Activated CD4-positive, CD25-positive, alpha-beta regulatory T cell treated with anti-CD3 and anti-CD28 coated beads, Interleukin-2, amount 50 U/mL, for 72 hours (primary cell): Measurements from ENCODE around the gene PARL.
"Not testable (repeated sequence)": the region's sequence is repeated elsewhere in the genome, so short reads cannot be mapped to it uniquely, and the experiment has no call there.

Experiments used
- DNase-seq: peaks from one replicate; pipeline ENCODE4 v3.0.0; 2021

Gene PARL

GRCh38 chr3:183814240-183814639, 70.4 kb downstream of the PARL start:
- DNase-seq: no peak

DNA sequence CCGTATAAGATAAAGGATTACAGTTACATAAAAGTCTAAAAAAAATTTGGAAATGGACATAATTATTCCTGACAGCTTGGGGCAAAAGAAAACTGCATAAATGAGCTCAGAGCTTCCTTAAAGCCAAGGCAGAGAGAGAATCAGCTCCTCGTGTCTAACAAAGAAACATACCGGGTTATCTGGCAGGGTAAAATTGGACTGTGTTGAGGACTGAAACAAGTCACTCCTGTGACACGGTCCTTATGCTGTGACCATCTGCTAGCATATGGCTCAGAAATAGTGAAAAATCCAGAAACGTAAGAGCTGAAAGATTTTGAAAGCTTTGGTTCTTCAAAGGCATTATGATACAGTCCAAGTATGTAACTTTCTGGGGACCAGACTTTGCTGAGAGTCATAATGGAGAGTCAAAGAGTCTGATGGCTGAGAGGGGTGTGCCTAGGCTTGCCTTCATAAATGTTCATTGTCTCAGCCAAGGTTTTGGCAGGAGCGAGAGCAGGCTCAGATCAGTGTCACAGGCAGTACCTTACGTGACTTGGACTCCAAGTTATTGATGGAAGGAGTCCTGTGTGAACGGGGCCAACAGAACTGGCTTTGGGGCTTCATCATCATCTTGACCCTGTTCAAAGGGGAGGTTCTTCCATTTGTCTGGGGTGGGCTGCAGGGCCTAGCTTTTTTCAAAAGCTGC, 71.8 kb downstream of the PARL start:
- DNase-seq: no peak

DNA sequence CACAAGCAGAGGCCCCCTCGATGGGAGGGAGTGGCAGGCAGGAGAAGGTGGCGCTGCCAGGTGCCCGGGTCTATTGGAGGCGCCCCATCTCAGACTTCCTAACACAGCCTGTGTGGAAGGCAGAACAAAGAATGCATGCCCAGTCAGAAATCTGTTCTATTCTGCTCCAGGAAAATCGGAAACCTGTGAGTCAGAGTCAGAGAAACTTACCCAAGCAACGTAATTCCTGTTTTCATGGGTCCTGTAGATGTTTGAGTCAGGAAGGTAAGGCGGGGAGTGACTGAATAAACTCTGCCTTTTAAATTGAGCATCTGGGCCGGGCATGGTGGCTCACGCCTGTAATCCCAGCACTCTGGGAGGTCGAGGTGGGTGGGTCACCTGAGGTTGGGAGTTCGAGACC, 73.0 kb downstream of the PARL start:
- no peak for DNase-seq

DNA sequence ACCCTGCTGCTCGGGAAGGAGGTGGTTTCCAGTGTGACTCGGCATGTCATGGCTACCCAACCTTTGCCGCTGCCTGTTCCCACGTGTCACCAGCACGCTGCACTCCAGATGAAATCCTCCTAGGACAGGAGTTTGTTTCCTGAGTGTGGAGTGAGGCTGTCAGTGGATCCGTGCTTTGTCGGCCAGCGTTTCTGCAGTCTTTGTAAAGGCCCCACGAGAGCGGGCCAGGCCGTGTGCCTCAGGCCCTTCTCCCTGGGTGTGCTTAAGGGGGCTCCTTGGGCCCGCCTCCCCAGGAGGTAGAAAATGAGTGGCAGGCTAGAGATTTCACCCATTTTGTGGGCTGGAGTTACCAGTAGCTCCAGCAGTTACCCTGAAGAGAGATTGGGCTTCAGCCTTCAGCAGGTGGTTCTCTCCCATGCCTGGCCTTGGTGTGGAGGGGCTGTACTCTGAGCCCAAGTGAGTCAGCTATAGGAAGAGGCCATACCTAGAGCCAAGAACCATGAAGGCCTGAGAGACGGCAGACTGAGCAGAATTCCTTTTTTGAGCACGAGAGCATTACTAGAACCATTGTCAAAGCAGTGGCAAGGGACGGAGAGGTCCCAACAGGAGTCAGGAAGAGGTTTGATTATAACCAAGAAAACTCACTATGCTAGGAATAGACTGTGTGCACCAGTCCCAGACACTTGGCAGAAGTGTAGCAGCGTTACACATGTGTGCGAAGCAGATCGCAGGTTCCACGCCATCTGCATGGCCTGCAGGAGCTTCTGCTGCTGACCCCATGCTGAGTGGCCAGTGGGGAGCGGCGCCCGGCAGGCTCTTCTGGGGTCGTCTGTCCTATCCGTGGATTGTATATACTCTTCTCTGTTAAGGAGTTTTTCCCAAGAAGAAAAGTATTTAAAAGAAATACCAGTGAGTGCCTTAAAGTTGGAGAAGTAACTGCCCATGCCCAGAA, 73.8 kb downstream of the PARL start:
- DNase-seq: no peak

- no peak for DNase-seq
Measured at GRCh38 chr3:183809270-183809669, 75.4 kb downstream of the PARL start.

DNA sequence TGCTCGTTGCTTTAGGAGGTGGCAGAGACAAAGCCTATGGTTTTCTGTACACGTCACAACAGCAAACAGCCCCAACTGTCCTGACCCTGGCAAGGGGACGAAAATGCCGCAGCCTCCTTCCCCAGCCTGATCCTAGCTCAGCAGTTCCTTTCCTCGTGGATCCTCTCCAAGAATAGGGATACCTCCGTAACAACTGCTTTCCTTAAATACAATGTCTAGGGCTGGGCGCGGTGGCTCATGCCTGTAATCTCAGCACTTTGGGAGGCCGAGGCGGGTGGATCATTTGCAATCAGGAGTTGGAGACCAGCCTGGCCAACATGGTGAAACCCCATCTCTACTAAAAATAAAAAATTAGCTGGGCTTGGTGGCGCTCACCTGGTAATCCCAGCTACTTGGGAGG, 76.3 kb downstream of the PARL start:
- no peak for DNase-seq

DNA sequence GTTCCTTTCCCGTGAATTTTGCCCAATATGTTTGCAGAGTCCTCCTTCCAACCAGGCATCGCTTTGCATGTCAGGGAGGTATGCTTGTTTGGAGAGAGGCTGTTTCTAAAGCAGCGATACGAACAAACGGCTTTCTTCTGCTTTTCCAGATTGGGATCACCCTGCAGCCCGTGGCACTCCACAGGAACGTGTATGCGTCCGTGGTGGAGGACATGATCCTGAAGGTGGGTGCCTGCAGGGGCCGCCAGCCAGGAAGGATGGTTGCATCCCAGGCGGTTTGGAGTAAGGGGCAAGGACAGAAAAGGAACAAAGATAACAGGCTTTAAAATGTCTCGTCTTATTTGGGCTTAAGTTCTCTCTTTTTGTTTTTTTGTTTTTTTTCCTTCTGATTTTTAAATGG, 76.8 kb downstream of the PARL start:
- no peak for DNase-seq

- DNase-seq: no peak
Measured at GRCh38 chr3:183807209-183807728, 77.4 kb downstream of the PARL start.

GRCh38 chr3:183802989-183803388, 81.7 kb downstream of the PARL start:
- no peak for DNase-seq

DNA sequence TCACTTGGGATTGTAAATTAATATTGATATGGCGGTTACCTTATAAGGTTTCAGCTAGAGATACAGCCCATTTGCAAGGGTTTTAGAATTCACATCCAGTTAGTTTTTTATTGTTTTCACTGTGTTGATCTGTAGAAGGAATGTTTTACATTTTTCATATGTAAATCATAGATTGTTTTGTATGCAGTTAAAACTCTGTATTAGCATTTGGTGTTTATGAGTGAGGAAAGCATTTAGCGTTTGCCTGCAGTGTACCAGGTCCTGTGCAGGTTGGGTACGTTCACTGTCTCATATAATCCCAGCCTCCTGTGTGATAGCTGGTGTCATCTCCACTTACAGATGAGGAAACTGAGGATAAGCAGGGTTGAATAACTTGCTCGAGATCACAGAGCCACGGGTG, 83.1 kb downstream of the PARL start:
- DNase-seq: no peak

DNA sequence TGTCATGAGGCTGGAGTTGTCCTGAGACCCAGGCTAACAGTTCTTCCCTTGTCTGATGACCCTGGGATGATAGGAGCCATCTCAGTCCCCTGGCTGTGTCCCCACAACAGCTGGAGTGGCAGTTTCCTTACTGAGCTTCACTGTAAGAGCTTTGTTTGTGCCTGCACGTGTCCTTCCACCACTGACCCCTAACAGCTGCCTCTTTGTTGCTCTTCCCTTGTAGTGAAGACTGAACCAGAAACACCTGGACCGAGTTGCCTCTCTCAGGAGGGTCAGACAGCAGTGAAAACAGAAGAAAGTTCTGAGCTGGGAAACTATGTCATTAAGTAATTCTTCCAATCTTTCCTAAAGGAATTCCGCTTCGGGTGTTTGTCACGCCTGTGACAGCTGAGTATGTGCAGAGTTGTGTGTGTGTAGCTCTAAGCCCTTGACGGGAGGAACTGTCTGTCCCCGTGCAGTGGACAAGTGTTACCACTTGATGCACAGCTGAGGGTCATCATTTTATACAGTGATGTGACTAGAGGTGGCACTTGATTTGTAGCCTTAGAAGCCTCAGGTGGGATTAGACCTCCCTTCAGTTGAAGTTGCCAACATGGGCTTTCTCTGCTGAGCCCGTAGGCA, 84.3 kb downstream of the PARL start:
- DNase-seq: no peak

DNA sequence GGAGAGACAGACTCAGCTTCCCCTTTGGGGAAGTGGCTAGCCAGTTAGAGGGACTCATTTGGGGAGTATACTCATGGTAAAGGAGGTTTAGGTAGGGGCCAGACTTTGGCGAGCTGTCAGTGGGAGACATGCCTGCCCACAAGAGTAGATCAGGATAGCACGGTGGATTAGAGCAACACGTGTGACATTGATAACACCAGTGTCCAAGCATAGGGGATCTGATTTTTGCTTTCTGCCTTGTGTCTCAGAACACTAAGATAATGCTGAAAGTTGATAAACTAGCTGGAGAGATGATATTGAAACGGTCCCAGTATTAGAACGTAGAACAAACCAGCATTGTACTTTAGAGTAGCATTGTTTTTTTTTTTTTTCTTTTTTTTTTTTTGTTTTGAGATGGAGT, 85.2 kb downstream of the PARL start:
- no peak for DNase-seq

DNA sequence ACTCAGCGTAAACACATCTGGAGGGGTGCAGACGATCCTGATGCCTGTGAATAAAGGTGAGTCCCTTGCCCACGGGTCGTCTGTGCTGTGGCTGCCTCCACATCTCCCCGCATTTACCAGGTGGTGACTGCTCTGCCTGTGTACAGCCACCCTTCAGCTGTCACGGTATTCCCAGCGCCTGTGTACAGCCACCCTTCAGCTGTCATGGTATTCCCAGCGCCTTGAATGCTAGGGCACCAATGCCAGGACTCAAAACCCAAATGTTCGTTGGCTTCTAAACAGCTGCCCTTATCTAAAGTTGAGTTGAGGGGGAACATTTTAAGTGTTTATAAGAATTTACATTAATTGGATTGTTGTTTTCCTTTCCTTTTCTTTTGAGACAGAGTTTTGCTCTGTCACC, 86.7 kb downstream of the PARL start:
- DNase-seq: no peak

DNA sequence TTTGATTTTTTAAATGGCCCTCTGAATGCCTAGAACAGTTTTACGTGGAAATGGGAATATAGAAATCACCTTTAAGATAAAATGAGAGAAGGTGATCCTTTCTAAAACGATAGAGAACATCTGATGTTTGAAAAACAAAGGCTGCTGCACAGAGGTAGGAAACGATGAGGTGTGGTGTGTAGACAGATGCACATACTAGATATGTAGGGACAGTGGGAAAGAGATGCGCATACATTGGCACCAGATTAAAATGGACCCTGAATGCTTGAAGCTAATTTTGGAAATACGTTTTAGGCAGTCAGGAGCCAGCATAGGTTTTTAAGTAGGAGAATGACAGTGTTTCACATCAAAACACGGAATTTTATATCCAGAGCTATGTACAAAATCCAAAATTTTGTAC, 88.3 kb downstream of the PARL start:
- DNase-seq: no peak

GRCh38 chr3:183794452-183794851, 90.2 kb downstream of the PARL start:
- no peak for DNase-seq

GRCh38 chr3:183792976-183793375, 91.7 kb downstream of the PARL start:
- no peak for DNase-seq

- DNase-seq: no peak
Measured at GRCh38 chr3:183790700-183791099, 94.0 kb downstream of the PARL start.

GRCh38 chr3:183789826-183790225, 94.9 kb downstream of the PARL start:
- DNase-seq: no peak

- DNase-seq: not testable (repeated sequence)
Measured at GRCh38 chr3:183784503-183784902, 100.2 kb downstream of the PARL start.

- no peak for DNase-seq
Measured at GRCh38 chr3:183782576-183783276, 102.0 kb downstream of the PARL start.

DNA sequence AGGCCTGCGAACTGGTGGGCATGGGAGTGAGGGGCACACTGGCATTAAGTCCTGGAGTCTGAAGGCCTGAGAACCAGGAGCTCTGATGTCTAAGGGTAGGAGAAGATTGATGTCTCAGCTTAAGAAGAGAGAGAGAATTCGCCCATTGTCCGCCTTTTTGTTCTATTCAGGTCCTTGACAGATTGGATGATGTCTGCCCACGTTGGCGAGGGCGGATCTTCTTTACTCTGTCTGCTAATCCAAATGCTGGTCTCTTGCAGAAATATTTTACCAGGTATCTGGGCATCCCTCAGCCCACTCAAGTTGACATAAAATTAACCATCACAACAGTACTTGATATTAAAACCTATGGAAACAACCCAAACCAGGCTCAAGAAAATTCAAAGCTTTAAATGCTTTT, 103.4 kb downstream of the PARL start:
- DNase-seq: no peak

- no peak for DNase-seq
Measured at GRCh38 chr3:183779896-183780465, 104.7 kb downstream of the PARL start.
